GM23338 (cell line): ENCODE results near the gene REEP1. TPM values are rescaled to one million over a fixed set of nuclear protein-coding genes. Genes with fewer than 3 reads are reported as not detected.
"Not testable (repeated sequence)": the region's sequence is repeated elsewhere in the genome, so short reads cannot be mapped to it uniquely, and the experiment has no call there.

Source experiments
- ATAC-seq: fragments of 200-7000 bp; cut with Tn5 transposase; 3 replicates; pipeline ENCODE4 v1.9.1; 2020
- DNase-seq: peaks from one replicate; pipeline ENCODE4 v3.0.0-alpha.2; 2015; ENCODE audit warnings: low spot score
- H2AFZ ChIP-seq: fragments of 200-600 bp; sonication (generic); 2 replicates; pipeline ENCODE4 v1.8.0; 2016; ENCODE audit warnings: antibody characterized with exemption, mild to moderate bottlenecking, moderate library complexity
- H3F3A ChIP-seq: fragments of 200-600 bp; sonication (generic); replicated peaks from 2 replicates; pipeline ENCODE4 v1.8.0; 2017; ENCODE audit warnings: antibody characterized with exemption, mixed run types, low read depth
- H3K27ac ChIP-seq: fragments of 200-600 bp; sonication (generic); 2 replicates; pipeline ENCODE4 v1.6.1; 2016; ENCODE audit warnings: low read depth
- H3K27me3 ChIP-seq: fragments of 200-600 bp; sonication (generic); 2 replicates; pipeline ENCODE4 v1.8.0; 2016; ENCODE audit warnings: mild to moderate bottlenecking, mixed run types, moderate library complexity; ENCODE audit not compliant: insufficient read depth
- H3K36me3 ChIP-seq: fragments of 200-600 bp; sonication (generic); 2 replicates; pipeline ENCODE4 v1.8.0; 2016; ENCODE audit warnings: mild to moderate bottlenecking; ENCODE audit not compliant: insufficient read depth
- H3K4me1 ChIP-seq: fragments of 200-600 bp; sonication (generic); 2 replicates; pipeline ENCODE4 v1.8.0; 2016; ENCODE audit warnings: mild to moderate bottlenecking, moderate library complexity; ENCODE audit not compliant: insufficient read depth
- H3K4me2 ChIP-seq: fragments of 200-600 bp; sonication (generic); 2 replicates; pipeline ENCODE4 v1.7.1; 2017; ENCODE audit warnings: mixed run types
- H3K4me3 ChIP-seq: fragments of 200-600 bp; sonication (generic); 2 replicates; pipeline ENCODE4 v1.6.1; 2016; ENCODE audit warnings: mixed run types
- H3K79me2 ChIP-seq: fragments of 200-600 bp; sonication (generic); replicated peaks from 2 replicates; pipeline ENCODE4 v1.8.0; 2017; ENCODE audit warnings: mild to moderate bottlenecking; ENCODE audit not compliant: insufficient read depth
- H3K9me2 ChIP-seq: fragments of 200-600 bp; sonication (generic); 2 replicates; pipeline ENCODE4 v1.8.0; 2017; ENCODE audit not compliant: insufficient read depth
- H4K20me1 ChIP-seq: fragments of 200-600 bp; sonication (generic); replicated peaks from 2 replicates; pipeline ENCODE4 v1.8.0; 2017; ENCODE audit warnings: mild to moderate bottlenecking; ENCODE audit not compliant: insufficient read depth
- H3K27ac Mint-ChIP-seq: 2 replicates; pipeline ENCODE4 v1.8.0; 2020; ENCODE audit warnings: inconsistent platforms, mild to moderate bottlenecking, moderate library complexity, mixed read lengths
- H3K27me3 Mint-ChIP-seq: 3 replicates; pipeline ENCODE4 v1.8.0; 2022; ENCODE audit warnings: low read depth, mild to moderate bottlenecking, moderate library complexity, mixed read lengths, inconsistent platforms; ENCODE audit not compliant: insufficient read depth, poor library complexity
- H3K36me3 Mint-ChIP-seq: 3 replicates; pipeline ENCODE4 v1.8.0; 2021; ENCODE audit warnings: low read depth, mild to moderate bottlenecking, inconsistent platforms, moderate library complexity, mixed read lengths
- H3K4me1 Mint-ChIP-seq: 3 replicates; pipeline ENCODE4 v1.8.0; 2020; ENCODE audit warnings: mild to moderate bottlenecking, inconsistent platforms, mixed read lengths
- H3K4me3 Mint-ChIP-seq: 3 replicates; pipeline ENCODE4 v1.8.0; 2021; ENCODE audit warnings: moderate library complexity, mild to moderate bottlenecking, inconsistent platforms, mixed read lengths
- H3K9me3 Mint-ChIP-seq: 3 replicates; pipeline ENCODE4 v1.8.0; 2020; ENCODE audit warnings: moderate library complexity, mild to moderate bottlenecking, inconsistent platforms, mixed read lengths
- CREB1 ChIP-seq: fragments of 250-450 bp; sonication (Bioruptor Pico); IDR thresholded peaks from 2 replicates; pipeline ENCODE4 v1.5.0; 2020; ENCODE audit warnings: low read depth, mild to moderate bottlenecking, moderate library complexity
- EZH2 ChIP-seq: fragments of 200-600 bp; sonication (generic); IDR thresholded peaks from one replicate; pipeline ENCODE4 v1.8.0; 2017; ENCODE audit warnings: antibody characterized with exemption, mild to moderate bottlenecking, low read depth; ENCODE audit not compliant: unreplicated experiment
- EZH2phosphoT487 ChIP-seq: fragments of 200-600 bp; sonication (generic); IDR thresholded peaks from one replicate; pipeline ENCODE4 v1.8.1; 2018; ENCODE audit warnings: antibody characterized with exemption; ENCODE audit not compliant: unreplicated experiment
- NANOG ChIP-seq: IDR thresholded peaks from 2 replicates; pipeline ENCODE4 v1.6.1; 2016; ENCODE audit warnings: antibody characterized with exemption, borderline replicate concordance
- POLR2AphosphoS5 ChIP-seq: IDR thresholded peaks from 2 replicates; pipeline ENCODE4 v1.6.1; 2016; ENCODE audit warnings: antibody characterized with exemption, low read depth
- REST ChIP-seq: IDR thresholded peaks from one replicate; pipeline ENCODE4 v1.6.1; 2018; ENCODE audit warnings: antibody characterized with exemption; ENCODE audit not compliant: unreplicated experiment
- ZNF114 ChIP-seq: fragments of 250-450 bp; sonication (Bioruptor Pico); IDR thresholded peaks from 2 replicates; pipeline ENCODE4 v1.5.0; 2020; ENCODE audit warnings: mild to moderate bottlenecking, moderate library complexity
- ZNF331 ChIP-seq: fragments of 250-450 bp; sonication (Bioruptor Pico); IDR thresholded peaks from 2 replicates; pipeline ENCODE4 v1.5.0; 2020; ENCODE audit warnings: low read depth, mild to moderate bottlenecking, moderate library complexity
- polyA plus RNA-seq: library from polyadenylated mRNA; unstranded; fragments of >200 nt; fragmentation: Nextera tagmentation; extraction: Ambion mirVana; gene quantifications from 2 replicates; pipeline ENCODE4 v1.2.1, GENCODE V29; 2016
- total RNA-seq: library from RNA; depleted of rRNA; stranded (reverse); fragments of >200 nt; shearing (Covaris generic); gene quantifications from 2 replicates; pipeline ENCODE4 v1.2.3, GENCODE V29; 2014

Gene REEP1
- total and polyA plus RNA-seq, 2 experiments from 2014 or later: 1.6 to 1.8 TPM

- TF ChIP-seq REST (no peak), EZH2phosphoT487 (no peak), EZH2 (no peak), ZNF114 (CRISPR knock-in tag) (no peak), CREB1 (CRISPR knock-in tag) (no peak)
Observed at GRCh38 chr2:86350751-86351150, 13.3 kb upstream of the REEP1 start (continued).

GRCh38 chr2:86347401-86347800 lies 10.0 kb upstream of the REEP1 start:
- Histone ChIP-seq H3K27me3 (no peaks in the 10 kb centered on the region), H3K79me2 (no peaks in the 10 kb centered on the region), H3K4me2 (no peak overlapping the region), H3K36me3 (no peaks in the 10 kb centered on the region), H3K4me3 (no peak overlapping the region), H3K27ac (no peak overlapping the region), H3F3A (no peaks in the 10 kb centered on the region), H3K9me2 (0 out of 2 replicates have a peak, but pooled peaks cover 3% of the 10 kb centered on the region), H4K20me1 (no peaks in the 10 kb centered on the region), H3K4me1 (no peaks in the 10 kb centered on the region), H2AFZ (no peak overlapping the region)
- no peak for ATAC-seq
- Mint-ChIP-seq H3K27ac (no peak overlapping the region), H3K9me3 (peaks cover 2% of the 10 kb centered on the region; the same call in 2 of the 3 replicates), H3K4me3 (no peak overlapping the region), H3K4me1 (no peaks in the 10 kb centered on the region), H3K27me3 (peaks cover 3% of the 10 kb centered on the region), H3K36me3 (no peaks in the 10 kb centered on the region; the same call in 2 of the 3 replicates)
- no peak for DNase-seq
- TF ChIP-seq POLR2AphosphoS5 (no peak), NANOG (no peak), EZH2phosphoT487 (no peak), ZNF331 (CRISPR knock-in tag) (no peak)

- not testable (repeated sequence) for H2AFZ ChIP-seq, H3K9me2 ChIP-seq, H3K27me3 ChIP-seq, H3K27ac ChIP-seq, H3K36me3 Mint-ChIP-seq, H4K20me1 ChIP-seq, H3K4me1 ChIP-seq, H3K27ac Mint-ChIP-seq, ATAC-seq, H3K36me3 ChIP-seq, DNase-seq, H3K4me3 Mint-ChIP-seq, H3K4me3 ChIP-seq, H3K27me3 Mint-ChIP-seq, H3F3A ChIP-seq, H3K4me1 Mint-ChIP-seq, H3K4me2 ChIP-seq, H3K79me2 ChIP-seq
- peaks cover 15% of the 10 kb centered on the region for H3K9me3 Mint-ChIP-seq
Observed at GRCh38 chr2:86345783-86346370, 8.5 kb upstream of the REEP1 start.
